ENCODE measurements around the gene VSTM2L.

Gene VSTM2L

DNA sequence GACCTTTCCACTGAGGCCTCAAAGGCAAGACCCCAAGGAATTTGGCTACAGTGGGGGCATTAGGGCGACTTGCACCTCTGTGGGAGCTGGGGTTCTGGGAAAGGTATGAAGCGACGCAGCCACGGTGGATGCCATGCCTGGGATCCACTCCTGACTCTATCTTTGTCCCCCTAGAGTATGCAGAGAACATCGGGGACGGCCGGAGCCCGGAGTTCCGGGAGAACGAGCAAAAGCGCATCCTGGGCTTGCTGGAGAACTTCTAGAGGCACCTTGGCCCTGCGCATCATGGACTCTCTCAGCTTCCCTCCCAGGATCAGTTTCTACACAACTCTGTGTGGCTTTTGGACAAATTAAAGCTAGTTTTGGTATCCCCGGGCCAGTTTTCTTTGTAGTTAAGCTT lies 31.2 kb upstream of the VSTM2L start:
- in situ Hi-C loops (cut with MboI; ENCODE audit: low sequenced_read_pairs, unreplicated experiment), result no loop called here
- TF ChIP-seq, protein P1, sequence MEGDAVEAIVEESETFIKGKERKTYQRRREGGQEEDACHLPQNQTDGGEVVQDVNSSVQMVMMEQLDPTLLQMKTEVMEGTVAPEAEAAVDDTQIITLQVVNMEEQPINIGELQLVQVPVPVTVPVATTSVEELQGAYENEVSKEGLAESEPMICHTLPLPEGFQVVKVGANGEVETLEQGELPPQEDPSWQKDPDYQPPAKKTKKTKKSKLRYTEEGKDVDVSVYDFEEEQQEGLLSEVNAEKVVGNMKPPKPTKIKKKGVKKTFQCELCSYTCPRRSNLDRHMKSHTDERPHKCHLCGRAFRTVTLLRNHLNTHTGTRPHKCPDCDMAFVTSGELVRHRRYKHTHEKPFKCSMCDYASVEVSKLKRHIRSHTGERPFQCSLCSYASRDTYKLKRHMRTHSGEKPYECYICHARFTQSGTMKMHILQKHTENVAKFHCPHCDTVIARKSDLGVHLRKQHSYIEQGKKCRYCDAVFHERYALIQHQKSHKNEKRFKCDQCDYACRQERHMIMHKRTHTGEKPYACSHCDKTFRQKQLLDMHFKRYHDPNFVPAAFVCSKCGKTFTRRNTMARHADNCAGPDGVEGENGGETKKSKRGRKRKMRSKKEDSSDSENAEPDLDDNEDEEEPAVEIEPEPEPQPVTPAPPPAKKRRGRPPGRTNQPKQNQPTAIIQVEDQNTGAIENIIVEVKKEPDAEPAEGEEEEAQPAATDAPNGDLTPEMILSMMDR (IDR thresholded peaks at IDR 0.05; ENCODE audit: borderline replicate concordance, control extremely low read depth, extremely low read depth, insufficient read depth, missing control alignments), result no peak
- no peak for DNase-seq (ENCODE audit: low spot score)

DNA sequence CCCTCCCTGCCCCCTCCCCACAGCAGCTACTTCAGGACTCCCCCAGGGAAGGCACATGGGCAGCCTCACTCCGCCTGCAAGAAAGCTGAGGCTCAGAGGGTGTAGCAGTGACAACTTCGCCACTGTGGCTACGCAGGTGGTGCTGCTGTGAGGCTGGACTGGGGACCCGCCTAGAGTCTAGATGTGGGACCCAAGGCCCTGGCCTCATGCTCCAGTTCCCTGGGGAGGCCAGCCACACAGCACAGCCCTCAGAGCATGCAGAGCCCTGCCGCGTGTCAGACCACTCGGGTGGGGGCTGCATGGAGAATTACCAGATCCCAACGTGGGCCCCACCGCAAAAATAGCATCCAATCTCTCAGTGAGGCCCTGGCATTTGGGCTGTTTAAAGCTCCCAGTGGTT lies 30.8 kb upstream of the VSTM2L start:
- in situ Hi-C loops (cut with MboI; ENCODE audit: low sequenced_read_pairs, unreplicated experiment), result no loop called here
- DNase-seq (ENCODE audit: low spot score), result no peak
- TF ChIP-seq, protein P1 (IDR thresholded peaks at IDR 0.05; ENCODE audit: borderline replicate concordance, control extremely low read depth, extremely low read depth, insufficient read depth, missing control alignments), result no peak

DNA sequence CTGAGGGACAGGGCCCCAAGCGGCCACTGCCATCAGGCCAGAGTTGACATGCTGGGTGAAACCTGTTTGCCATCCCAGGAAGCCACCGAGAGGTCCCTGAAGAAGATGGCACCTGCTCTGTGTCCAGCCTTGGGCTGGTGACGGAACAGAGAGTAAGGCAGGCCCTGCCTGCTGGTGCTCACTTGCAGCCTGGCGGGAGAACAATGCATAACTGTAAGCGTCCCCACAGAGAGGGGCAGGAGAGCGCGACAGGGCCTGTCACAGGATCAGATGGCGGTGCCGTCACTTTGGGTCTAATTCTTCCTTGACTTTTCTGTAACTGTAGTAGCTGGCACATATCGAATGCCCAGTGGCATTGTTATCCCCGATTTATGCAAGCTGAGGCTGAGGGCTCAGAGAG lies 29.0 kb upstream of the VSTM2L start:
- TF ChIP-seq, protein P1 (IDR thresholded peaks at IDR 0.05; ENCODE audit: borderline replicate concordance, control extremely low read depth, extremely low read depth, insufficient read depth, missing control alignments), result no peak
- in situ Hi-C loops (cut with MboI; ENCODE audit: low sequenced_read_pairs, unreplicated experiment), result no loop called here
- no peak for DNase-seq (ENCODE audit: low spot score)

DNA sequence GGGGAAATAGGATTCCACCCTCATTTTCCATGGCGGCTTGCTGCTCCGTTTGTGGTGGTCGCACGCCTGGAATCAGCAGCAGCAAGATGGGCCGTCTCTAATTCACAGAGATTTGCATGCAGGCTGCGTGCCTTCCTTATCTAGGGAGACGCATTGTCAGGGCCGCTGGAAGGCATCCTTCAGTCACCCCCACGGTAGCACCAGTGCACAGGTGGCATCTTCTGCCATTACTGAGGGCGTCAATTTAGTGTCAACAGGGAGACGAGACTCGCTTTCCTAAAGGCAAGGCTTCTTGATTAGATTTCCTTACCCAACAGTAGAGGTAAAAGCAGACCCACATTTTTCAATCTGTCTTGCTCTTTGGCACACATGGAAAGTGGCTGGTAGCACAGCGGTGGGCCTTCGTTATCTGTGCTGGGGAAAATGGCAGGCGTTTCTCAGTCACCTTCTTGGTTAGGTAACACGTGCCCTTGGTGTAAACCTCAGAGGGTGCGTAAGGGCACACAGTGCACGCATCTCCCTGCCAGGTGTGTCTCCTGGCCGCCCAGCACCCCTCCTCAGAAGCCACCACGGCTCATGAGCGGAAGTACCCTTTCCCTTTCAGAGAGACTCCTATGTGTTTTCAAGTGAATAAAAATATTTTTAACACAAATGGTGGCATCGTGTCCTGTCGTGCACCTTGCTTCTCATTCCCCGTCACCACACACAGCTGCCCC lies 27.3 kb upstream of the VSTM2L start:
- TF ChIP-seq, protein P1 (IDR thresholded peaks at IDR 0.05; ENCODE audit: borderline replicate concordance, control extremely low read depth, extremely low read depth, insufficient read depth, missing control alignments), result no peak
- in situ Hi-C loops (cut with MboI; ENCODE audit: low sequenced_read_pairs, unreplicated experiment), result no loop called here
- no peak for DNase-seq (ENCODE audit: low spot score)

DNA sequence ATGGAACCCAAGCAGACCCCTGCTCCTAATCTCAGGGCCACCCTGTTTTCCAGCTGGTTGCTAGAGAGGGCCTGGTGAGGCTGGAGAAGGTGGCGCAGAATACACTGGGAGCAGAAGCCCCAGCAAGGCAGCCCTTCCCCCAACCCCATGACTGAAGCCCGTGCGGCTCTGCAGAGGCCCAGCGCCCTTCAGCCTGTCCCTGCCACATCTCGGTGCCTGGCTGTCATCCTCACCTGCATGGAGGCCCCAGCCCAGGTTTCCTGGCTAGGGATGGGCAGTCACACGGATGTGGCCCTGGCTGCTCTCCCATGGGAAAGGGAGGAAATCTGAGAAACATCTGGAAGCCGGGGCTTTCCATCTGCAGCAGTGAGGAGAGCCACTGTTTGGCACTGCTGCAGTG lies 26.1 kb upstream of the VSTM2L start:
- TF ChIP-seq, protein P1 (IDR thresholded peaks at IDR 0.05; ENCODE audit: borderline replicate concordance, control extremely low read depth, extremely low read depth, insufficient read depth, missing control alignments), result no peak
- no peak for DNase-seq (ENCODE audit: low spot score)
- in situ Hi-C loops (cut with MboI; ENCODE audit: low sequenced_read_pairs, unreplicated experiment), result no loop called here

DNA sequence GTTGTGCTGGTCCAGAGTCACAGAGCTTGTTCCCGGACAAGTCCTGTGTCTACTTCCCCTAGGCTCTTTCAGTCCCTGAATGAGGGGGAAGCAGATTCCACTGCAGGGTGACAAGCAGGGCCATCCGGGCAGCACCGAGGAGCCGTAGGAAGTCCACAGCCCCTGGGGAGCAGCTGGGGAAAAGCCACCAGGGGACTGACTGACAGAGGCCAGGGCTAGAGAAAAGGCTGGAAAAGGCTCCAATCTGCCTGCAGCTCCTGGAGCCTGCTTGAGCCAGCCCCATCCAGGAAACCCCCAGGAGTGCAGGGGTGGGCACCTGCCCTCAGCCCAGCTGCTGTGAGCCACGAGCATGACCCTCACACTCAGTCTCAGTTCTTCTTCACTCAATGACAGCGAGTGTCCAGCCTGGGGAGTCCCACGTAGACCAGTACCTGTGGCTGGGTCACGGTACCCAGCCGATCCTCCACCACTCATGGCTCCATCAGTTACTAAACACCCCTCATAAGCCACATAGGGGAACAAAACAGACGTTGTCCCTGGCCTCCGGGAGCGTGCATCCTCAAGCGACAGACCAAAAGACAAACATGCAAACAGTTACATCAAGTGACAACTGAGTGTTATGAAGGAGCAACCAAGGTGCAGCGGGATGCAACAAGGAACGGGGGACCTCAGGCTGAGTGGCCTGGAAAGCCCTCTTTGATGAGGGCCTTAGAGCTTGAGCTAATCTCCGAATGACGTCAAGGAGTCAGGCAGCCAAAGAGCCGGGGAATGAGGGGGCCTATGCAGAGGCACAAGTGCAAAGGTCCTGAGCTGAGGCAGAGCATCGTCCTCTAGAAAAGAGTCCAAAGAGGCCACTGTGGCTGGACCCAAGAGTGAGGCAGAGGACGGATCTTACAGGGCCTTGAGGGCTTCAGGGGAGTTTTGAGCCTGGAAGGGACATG lies 24.8 kb upstream of the VSTM2L start:
- TF ChIP-seq, protein P1 (IDR thresholded peaks at IDR 0.05; ENCODE audit: borderline replicate concordance, control extremely low read depth, extremely low read depth, insufficient read depth, missing control alignments), result no peak
- no peak for DNase-seq (ENCODE audit: low spot score)
- in situ Hi-C loops (cut with MboI; ENCODE audit: low sequenced_read_pairs, unreplicated experiment), result no loop called here

All from GM13976 (cell line).